GM21526 (cell line): Measurements from ENCODE around the gene NBEA.

Source experiments
- ATAC-seq: cut with Tn5 transposase; IDR thresholded peaks from one replicate; pipeline ENCODE4 v1.9.1; 2021; ENCODE audit warnings: moderate library complexity; ENCODE audit not compliant: unreplicated experiment, low FRiP score

NBEA gene

DNA sequence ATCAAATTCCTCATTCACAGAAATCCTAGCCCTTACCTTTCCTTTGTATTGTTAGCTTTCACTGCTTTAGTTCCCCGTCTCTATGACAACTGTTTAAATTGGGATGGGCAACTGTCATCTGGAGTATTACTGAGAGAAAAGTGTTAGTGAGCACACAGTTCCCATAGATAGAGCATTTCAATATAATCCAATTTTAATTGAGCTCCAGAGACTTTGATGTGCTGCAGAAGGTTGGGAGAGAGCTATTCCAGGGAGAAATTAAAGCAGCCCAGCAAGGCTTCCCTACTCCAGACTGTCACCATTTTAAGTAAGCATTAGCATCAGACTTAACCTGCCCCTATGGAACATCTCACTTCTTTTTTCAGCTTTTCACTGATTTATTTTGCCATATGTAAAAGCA is 589.5 kb downstream of the NBEA start:
- no peak for ATAC-seq

DNA sequence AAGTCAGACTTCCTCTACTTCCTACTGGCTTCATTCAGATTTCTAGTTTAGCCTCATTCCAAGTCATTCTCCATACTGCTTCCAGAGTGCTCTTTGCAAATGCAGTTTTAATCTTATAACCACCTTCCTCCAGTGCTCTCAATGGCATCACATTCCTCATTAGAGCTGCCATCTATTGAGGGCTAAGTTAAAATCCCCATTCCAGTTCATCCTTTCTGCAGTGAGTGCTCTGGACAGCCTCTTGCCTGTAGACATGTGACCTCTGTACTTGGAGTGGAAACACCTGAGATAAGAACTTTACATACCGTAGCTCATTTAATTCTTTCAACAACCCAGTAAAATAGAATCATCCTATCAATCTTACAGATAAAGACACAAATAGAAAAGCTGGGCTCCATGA is 592.3 kb downstream of the NBEA start:
- no peak for ATAC-seq

- no peak for ATAC-seq
Observed at GRCh38 chr13:35548790-35549189, 606.7 kb downstream of the NBEA start.

DNA sequence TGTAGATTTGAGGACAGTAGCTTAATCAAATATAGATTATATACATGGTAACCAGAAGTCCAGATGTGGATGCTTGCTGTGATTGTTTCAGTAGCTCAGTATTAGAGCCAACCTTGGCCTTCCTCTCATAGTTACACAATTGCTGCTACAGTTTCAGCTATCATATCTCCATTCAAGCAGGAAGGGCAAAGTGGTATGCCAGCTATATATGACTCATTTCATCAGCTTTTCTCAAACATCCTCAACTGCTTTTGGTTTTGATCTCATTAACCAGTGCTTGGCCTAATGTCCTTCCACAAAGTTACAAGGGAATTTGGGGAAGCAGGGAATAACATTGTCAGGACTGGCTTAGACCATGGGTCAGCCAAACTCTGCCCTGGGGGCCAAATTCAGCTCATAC is 607.4 kb downstream of the NBEA start:
- ATAC-seq, result no peak

DNA sequence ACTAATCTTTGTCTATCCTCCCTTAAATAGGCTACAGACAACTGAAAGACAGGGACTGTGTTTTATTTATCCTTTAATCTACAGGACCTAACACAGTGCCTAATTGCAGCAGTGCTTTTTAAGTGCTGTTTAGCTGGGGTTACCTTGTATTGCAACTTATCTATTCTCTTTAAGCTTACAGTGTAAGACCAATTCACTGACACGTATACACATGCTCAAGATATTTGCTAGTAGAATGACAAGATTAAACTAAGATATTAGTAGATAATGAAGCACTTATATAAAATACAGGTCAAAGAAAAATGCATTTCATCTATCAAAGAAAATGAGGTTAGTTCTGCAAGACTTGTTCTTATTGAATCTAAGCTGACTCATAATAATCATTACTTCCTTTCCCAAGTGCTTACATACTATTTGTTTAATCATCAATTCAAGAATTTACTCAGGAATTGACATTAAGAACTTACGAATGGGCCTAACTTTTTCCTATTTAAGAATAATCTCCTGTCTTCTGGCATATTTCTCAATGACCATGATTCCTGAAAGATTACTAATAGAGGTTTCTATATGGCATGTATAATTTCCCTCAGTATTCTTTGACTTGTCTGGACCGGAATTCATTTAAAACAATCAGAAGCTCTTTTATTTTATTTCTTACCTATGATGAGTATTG is 610.2 kb downstream of the NBEA start:
- ATAC-seq, result no peak

DNA sequence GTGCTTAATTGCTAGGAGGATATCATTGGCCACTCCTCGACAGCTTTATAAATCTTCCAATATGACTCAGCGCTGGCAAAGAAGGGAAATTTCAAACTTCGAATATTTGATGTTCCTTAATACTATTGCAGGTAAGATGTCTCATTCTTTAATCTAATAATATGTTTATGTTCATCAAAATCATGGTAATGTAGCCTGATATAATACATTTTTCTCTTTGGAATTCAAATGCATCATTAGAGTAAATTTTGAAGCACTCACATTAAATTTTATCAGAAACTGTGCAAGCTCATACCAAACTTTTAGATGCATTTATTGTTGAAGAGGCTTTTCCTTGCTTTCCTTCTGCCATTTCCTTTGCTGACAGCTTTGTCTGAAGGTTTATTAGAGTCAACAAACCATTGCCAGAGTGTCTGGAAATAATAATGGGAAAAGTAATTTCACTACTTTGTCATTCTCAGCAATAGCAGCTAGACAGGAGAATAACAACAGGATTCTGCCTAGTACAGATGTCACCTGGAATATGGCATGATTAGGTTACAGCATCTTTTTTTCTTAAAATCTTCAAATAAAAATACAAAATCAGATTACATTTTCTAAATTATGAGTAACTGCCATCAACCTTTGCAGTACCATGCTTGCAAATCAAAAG is 613.0 kb downstream of the NBEA start:
- ATAC-seq, result no peak

- no peak for ATAC-seq
Observed at GRCh38 chr13:35557475-35557874, 615.4 kb downstream of the NBEA start.

GRCh38 chr13:35561540-35561939 is 619.5 kb downstream of the NBEA start:
- no peak for ATAC-seq

GRCh38 chr13:35565273-35565672 is 623.2 kb downstream of the NBEA start:
- no peak for ATAC-seq

- ATAC-seq, result no peak
Observed at GRCh38 chr13:35566340-35566739, 624.3 kb downstream of the NBEA start.

DNA sequence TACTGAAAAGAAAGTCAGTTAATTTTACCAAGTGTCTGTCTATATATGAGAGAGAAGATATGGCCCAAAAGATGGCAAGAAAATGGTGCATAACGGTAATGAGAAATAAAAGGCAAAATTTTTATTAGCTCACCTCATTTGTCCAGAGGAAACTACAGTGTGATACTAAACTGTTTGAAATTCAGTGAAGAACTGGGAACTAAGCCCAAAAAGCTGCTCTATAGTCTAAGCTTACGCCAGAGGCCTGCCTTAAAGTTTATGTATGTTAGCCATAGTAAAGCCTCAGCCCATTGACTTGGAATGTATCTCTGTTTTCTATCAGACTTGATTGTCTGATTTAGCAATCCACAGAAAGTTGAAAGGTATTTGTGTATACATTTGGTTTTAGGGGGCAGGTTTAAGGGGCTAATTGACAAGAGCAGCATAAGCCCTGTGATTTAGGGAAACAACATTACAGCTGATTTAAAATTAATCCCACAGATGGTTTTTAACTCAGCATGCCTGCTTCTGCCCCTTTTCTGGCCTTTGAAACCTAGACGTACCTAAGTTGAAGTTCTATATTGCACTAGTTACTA is 625.4 kb downstream of the NBEA start:
- no peak for ATAC-seq

- no peak for ATAC-seq
Observed at GRCh38 chr13:35573639-35574038, 631.6 kb downstream of the NBEA start.

DNA sequence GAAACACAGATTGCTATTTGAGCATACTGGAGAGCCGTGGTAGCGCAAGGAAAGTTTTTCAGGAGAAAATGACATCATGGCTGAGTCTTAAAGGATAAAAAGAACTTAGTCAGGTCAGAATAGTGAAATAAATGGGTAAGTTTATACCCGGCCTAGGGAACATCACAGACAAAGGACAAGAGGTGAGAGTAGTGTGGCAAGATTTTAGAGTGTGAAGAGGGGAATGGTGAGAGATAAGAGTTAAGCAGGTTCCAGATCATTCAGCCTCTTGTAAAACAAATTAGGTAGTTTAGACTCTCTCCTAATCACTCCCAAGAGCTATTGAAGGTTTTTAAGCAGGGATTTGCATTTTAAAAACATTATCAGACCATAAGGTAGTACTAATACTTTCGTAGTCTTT is 650.4 kb downstream of the NBEA start:
- no peak for ATAC-seq

DNA sequence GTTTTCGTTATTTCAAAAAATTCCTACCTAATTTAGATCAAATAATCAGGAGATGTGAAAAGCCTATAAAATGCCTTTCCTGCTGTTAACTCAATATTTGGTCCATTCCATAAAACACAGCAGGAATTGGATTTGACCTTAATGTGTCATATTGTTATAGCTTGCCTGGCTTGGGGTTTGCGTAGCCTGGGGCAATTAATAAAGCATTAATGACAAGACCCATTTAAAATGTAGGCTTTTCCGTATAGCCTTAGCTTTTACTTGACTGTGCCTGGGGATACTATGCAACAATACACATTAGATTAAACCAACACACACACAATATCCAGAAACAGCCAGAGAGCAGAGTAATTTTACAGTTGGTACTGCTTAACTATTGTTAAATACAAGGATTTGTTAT is 651.6 kb downstream of the NBEA start:
- ATAC-seq, result no peak

DNA sequence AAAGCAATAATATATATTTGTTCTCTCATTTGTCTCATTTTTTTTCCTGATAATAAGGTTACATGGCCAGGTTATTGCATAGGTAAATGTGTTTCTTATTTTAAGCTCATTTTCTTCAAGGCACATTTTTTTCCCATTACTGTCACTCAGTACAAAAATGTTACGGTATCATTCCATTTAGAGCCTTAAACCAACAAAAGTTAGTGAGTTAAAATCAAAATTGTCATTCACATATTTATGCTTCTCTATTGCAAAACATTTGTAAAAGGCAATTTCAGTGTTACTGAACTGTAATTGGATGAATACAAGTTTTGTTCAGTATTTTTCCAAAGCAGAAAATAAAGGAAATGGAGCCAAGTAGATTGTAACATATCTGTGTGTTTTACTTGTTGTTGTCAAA is 652.0 kb downstream of the NBEA start:
- ATAC-seq, result no peak

GRCh38 chr13:35595181-35595580 is 653.1 kb downstream of the NBEA start:
- no peak for ATAC-seq

DNA sequence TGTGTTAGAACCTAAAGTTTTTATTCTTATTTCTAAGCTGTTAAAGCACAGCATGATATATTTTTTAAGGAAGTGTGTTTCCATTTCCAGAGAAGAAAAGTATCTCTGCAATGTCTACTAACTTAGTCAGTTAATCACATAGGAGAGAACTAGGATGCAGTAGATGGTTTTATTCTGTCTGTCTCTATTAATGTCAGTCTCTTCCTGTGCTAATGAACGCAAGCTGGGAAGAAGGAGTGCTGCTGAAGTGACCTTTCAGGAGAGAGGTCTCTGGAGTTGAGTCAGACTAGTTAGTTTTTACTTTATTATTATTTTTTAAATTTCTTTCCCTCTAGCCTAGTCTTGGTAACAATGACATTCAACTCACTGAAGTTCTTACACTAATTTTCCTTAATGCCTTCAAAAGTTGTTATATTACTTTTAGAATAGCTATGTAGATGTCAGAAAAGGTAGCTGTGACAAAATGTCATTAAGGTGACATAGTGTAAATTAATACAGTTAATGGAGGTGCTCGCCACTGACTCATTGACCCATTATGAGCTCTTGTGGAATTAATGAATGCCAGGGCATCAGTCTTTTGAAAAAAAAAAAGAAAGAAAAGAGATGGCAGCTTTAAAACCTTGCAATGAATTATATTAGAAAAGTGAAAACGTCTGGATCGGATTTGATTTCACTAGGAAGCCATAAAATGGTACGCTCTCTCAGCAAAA is 654.4 kb downstream of the NBEA start:
- ATAC-seq, result no peak

- no peak for ATAC-seq
Observed at GRCh38 chr13:35597451-35597850, 655.4 kb downstream of the NBEA start.

DNA sequence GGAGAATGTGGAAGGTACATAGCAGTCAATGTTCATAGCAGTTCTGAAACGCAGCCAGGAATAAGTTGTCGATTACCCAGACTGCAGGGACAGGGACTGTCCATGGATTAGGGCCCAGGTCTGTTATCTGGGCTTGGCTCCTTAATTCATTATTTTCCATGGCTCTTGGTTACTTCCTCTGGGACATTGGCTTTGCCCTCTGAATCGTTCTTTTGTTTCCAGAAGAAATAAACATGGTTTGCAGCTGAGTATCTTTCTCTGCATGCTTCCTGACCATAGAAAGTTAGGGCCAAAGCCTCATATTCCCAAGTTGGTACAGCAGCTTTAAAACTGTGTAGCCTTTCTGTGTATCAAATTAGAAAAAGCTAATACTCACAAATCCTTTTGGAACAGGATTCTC is 656.2 kb downstream of the NBEA start:
- ATAC-seq, result no peak

GRCh38 chr13:35598790-35599369 is 656.8 kb downstream of the NBEA start:
- ATAC-seq, result no peak

GRCh38 chr13:35599384-35599783 is 657.3 kb downstream of the NBEA start:
- ATAC-seq, result no peak
